Transverse colon (tissue), 4 donors: Measurements from ENCODE around the gene RPS10. TPM values are rescaled to one million over a fixed set of nuclear protein-coding genes. Genes with fewer than 3 reads are reported as not detected.

Source experiments
- DNase-seq: peaks from one replicate; pipeline ENCODE4 v3.0.0-alpha.2; 2019
- H3K27ac ChIP-seq, 4 donors: fragments of 200-600 bp; sonication (generic); 2 replicates each; pipeline ENCODE4 v1.5.1; 2016 to 2018; ENCODE audit warnings: inconsistent platforms in 4 of 4
- H3K27me3 ChIP-seq: fragments of 200-600 bp; sonication (generic); 2 replicates; pipeline ENCODE4 v1.5.1; 2017; ENCODE audit warnings: inconsistent platforms
- H3K36me3 ChIP-seq, 4 donors: fragments of 200-600 bp; sonication (generic); 2 replicates each; pipeline ENCODE4 v1.5.1; 2017 to 2019; ENCODE audit warnings: inconsistent platforms in 4 of 4
- H3K4me1 ChIP-seq, 4 donors: fragments of 200-600 bp; sonication (generic); 2 replicates each; pipeline ENCODE4 v1.5.1; 2017 to 2020; ENCODE audit warnings: inconsistent platforms in 4 of 4
- H3K4me3 ChIP-seq, 4 donors: fragments of 200-600 bp; sonication (generic); 1 replicate in 1 of 4; 2 replicates in 3 of 4; pipeline versions ENCODE4 v1.5.1 to v1.6.1; 2017 to 2019; ENCODE audit warnings: inconsistent platforms in 4 of 4
- H3K9me3 ChIP-seq, 2 donors: fragments of 200-600 bp; sonication (generic); 2 replicates each; pipeline ENCODE4 v1.5.1; 2017 to 2019; ENCODE audit warnings: inconsistent platforms in 2 of 2
- EP300 ChIP-seq: sonication (generic); formaldehyde crosslinking; IDR thresholded peaks from one replicate; pipeline ENCODE4 v1.6.1; 2017; ENCODE audit warnings: antibody characterized with exemption, low read depth
- POLR2A ChIP-seq: fragments of 450-650 bp; IDR thresholded peaks from one replicate; pipeline ENCODE4 v1.6.1; 2016; ENCODE audit warnings: antibody characterized with exemption, mild to moderate bottlenecking, moderate library complexity
- POLR2AphosphoS5 ChIP-seq, 3 donors: sonication (generic); formaldehyde crosslinking; IDR thresholded peaks; one replicate each; pipeline ENCODE4 v1.6.1; 2016; ENCODE audit warnings: antibody characterized with exemption in 3 of 3
- WGBS, 2 donors: methylation state at CpG; one replicate each; pipeline ENCODE4 v1.1.5; 2018; ENCODE audit warnings: low coverage in 1 of 2; 5-methylcytosine and 5-hydroxymethylcytosine counted together
- in situ Hi-C, 4 donors: fragments of 200-750 bp; cut with MboI; loops; one replicate each; pipeline versions ENCODE4 v1.15.0 to v1.15.1; 2017; ENCODE audit warnings: low sequenced_read_pairs in 3 of 4, low pct_ligation_motif_present in 1 of 4, low pct_unique_long_range_greater_than_20kb in 1 of 4
- intact Hi-C: fragments of 100-400 bp; cut with DNase I; formaldehyde crosslinking; loops from one replicate; pipeline ENCODE4 v1.15.1; 2023; ENCODE audit warnings: low total_unique reads
- total RNA-seq, 4 donors: library from RNA; depleted of rRNA; stranded (reverse); fragments of >200 nt; gene quantifications; one replicate each; pipeline ENCODE4 v1.1.0, GENCODE V29; 2016
- TF ChIP-seq, protein P1 (sequence below), 5 experiments: fragments of 200-600 bp in 3 of 5; fragments of 450-650 bp in 2 of 5; sonication (generic) in 3 of 5; IDR thresholded peaks; 1 replicate in 2 of 5; 2 replicates in 3 of 5; pipeline ENCODE4 v1.5.1; 2016 to 2017; ENCODE audit warnings: antibody characterized with exemption in 5 of 5, inconsistent platforms in 3 of 5, mild to moderate bottlenecking in 2 of 5, moderate library complexity in 1 of 5

RPS10 gene
- total RNA-seq, 4 donors from 2014 or later: 892 to 1,969 (median 1,491) TPM

- Histone ChIP-seq H3K4me1 (no peaks in the 10 kb centered on the region), H3K27me3 (no peaks in the 10 kb centered on the region), H3K27ac (no peak overlapping the region), H3K4me3 (no peak overlapping the region), H3K9me3 (no peaks in the 10 kb centered on the region), H3K36me3 (no peaks in the 10 kb centered on the region)
- TF ChIP-seq, protein P1, sequence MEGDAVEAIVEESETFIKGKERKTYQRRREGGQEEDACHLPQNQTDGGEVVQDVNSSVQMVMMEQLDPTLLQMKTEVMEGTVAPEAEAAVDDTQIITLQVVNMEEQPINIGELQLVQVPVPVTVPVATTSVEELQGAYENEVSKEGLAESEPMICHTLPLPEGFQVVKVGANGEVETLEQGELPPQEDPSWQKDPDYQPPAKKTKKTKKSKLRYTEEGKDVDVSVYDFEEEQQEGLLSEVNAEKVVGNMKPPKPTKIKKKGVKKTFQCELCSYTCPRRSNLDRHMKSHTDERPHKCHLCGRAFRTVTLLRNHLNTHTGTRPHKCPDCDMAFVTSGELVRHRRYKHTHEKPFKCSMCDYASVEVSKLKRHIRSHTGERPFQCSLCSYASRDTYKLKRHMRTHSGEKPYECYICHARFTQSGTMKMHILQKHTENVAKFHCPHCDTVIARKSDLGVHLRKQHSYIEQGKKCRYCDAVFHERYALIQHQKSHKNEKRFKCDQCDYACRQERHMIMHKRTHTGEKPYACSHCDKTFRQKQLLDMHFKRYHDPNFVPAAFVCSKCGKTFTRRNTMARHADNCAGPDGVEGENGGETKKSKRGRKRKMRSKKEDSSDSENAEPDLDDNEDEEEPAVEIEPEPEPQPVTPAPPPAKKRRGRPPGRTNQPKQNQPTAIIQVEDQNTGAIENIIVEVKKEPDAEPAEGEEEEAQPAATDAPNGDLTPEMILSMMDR (IDR thresholded peaks at IDR 0.05): no peak
- WGBS, 2 donors: 66% methylated on average over 5 of the region's 5 CpGs; no CpG with 5 or more reads in 1 of the 2 donors
- DNase-seq: peak; percentile 19
- intact Hi-C loops (no loop called here), in situ Hi-C loops (no loop called here)
These were observed 22.0 kb upstream of the RPS10 start for GRCh38 chr6:34447910-34448309.

DNA sequence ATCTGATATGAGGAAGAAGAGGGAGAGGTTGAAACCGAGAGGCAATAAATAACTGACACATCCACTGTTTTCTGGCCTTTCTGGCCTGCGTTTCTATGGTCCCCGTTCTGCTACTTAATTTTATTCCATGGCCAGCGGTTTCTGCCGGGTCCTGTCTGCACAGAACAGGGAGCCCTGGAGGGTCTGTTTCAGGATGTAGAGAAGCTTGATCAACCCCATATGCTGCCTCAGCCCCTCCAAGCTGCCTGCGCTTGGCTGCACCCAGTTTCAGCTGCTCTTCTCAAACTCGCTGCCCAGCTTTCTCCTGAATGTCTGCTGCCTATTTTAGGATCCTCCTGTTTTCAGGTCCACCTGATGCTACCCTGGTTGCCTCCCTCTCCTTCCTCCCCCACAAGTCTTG, 21.5 kb upstream of the RPS10 start:
- intact Hi-C loops (no loop called here), in situ Hi-C loops (no loop called here)
- Histone ChIP-seq H3K27ac (no peak overlapping the region), H3K4me1 (no peaks in the 10 kb centered on the region), H3K9me3 (no peaks in the 10 kb centered on the region), H3K36me3 (no peaks in the 10 kb centered on the region), H3K4me3 (no peak overlapping the region), H3K27me3 (no peaks in the 10 kb centered on the region)
- no peak for DNase-seq
- TF ChIP-seq POLR2AphosphoS5 (IDR thresholded peaks at IDR 0.05) (no peak), POLR2A (no peak), EP300 (no peak)
- TF ChIP-seq, protein P1 (IDR thresholded peaks at IDR 0.05): no peak
- WGBS, 2 donors: 79 to 86% methylated on average over 5 to 7 of the region's 7 CpGs

DNA sequence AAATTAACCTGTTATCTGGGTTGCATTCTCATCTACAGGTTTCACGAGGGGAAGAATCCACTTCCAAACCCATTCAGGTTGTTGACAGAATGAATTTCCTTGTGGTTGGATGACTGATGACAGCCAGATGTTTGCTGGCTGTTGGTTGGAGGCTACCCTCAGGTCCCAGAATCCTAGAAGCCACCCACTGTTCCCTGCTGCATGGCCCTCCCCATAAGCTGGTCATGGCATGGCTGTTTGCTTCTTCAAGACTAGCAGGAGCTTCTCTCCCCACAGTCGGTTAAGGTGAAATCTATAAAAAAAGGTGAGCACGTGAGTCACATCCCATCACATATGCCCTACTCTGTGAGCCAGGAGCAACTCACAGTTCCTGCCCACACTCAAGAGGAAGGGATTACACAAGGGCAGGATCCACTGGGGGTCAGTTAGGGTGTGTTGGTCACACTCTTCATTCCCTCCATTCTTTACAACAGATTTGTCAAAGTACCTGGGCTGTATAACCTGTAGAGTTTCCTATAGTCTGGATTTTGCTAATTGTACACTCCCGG, 19.5 kb upstream of the RPS10 start:
- no peak overlapping the region for H3K27ac ChIP-seq
- TF ChIP-seq, protein P1 (IDR thresholded peaks at IDR 0.05): no peak
- TF ChIP-seq EP300 (no peak), POLR2AphosphoS5 (IDR thresholded peaks at IDR 0.05) (no peak), POLR2A (no peak)
- DNase-seq: no peak
- no peaks in the 10 kb centered on the region for H3K4me1 ChIP-seq
- H3K4me3 ChIP-seq: no peak overlapping the region
- H3K27me3 ChIP-seq: no peaks in the 10 kb centered on the region
- WGBS, 2 donors: 56 to 62% methylated on average over 3 to 4 of the region's 4 CpGs
- H3K9me3 ChIP-seq: no peaks in the 10 kb centered on the region
- intact Hi-C loops (no loop called here), in situ Hi-C loops (no loop called here)
- H3K36me3 ChIP-seq: no peaks in the 10 kb centered on the region

GRCh38 chr6:34441526-34441925, 15.7 kb upstream of the RPS10 start:
- Histone ChIP-seq H3K27me3 (no peaks in the 10 kb centered on the region), H3K36me3 (no peaks in the 10 kb centered on the region), H3K27ac (no peak overlapping the region), H3K4me3 (no peak overlapping the region), H3K9me3 (no peaks in the 10 kb centered on the region), H3K4me1 (no peaks in the 10 kb centered on the region)
- in situ Hi-C loops (no loop called here), intact Hi-C loops (no loop called here)
- 54 to 78% methylated on average over 4 to 5 of the region's 5 CpGs for WGBS, 2 donors
- no peak for DNase-seq
- TF ChIP-seq POLR2AphosphoS5 (IDR thresholded peaks at IDR 0.05): no peak
- TF ChIP-seq, protein P1 (IDR thresholded peaks at IDR 0.05): no peak
- TF ChIP-seq POLR2A: no peak
- TF ChIP-seq EP300: no peak
